GM12892 (cell line): ENCODE data around the gene TRIM29.

Experiments used
- POLR2A ChIP-seq: IDR thresholded peaks from 2 replicates; pipeline ENCODE4 v1.6.1; 2011; ENCODE audit warnings: low read depth, low read length, control low read depth
- POLR2AphosphoS5 ChIP-seq: IDR thresholded peaks from 2 replicates; pipeline ENCODE4 v1.6.1; 2011; ENCODE audit warnings: low read depth, low read length, control low read depth
- TAF1 ChIP-seq: IDR thresholded peaks from 2 replicates; pipeline ENCODE4 v1.6.1; 2011; ENCODE audit warnings: low read depth, mild to moderate bottlenecking, control low read depth, low read length, borderline replicate concordance

DNA sequence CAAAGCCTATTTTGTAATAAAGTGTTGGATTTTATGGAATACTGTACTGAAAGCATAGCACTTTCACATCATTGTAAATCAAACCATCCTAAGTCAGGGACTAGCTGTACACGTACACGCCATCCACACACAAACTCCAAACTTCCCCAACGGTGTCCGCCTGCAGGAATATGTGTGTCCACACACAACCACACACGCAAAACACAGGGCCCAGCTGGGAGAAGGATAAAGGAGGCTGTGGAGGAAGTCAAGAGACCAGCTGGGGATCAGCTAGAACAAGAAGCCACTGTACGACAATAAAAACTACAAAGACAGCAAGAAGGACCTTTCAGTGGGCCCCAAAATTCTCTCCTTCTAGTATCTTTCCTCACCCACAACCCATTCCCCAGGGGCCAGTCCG lies 1.6 kb downstream of the TRIM29 start:
- TF ChIP-seq POLR2A (no peak), POLR2AphosphoS5 (no peak), TAF1 (no peak)
